HEK293 (cell line): ENCODE results near the gene ZMYND10.

Experiments used
- CTCF ChIA-PET: fragments of 350-600 bp; formaldehyde crosslinking; extraction: SDS; loops from one replicate; lab custom pipeline; 2021; ENCODE audit warnings: antibody characterized with exemption; lab: Yijun Ruan, JAX
- POLR2A ChIA-PET: fragments of 300-600 bp; formaldehyde crosslinking; extraction: SDS; loops from one replicate; lab custom pipeline; 2020; ENCODE audit warnings: antibody characterized with exemption, inconsistent platforms; lab: Yijun Ruan, JAX
- H3K27ac ChIP-seq: fragments of 200-500 bp; sonication (Bioruptor generic); 2 replicates; pipeline ENCODE4 v1.5.1; 2014; ENCODE audit warnings: low read depth, low read length, control low read depth, inconsistent platforms; ENCODE audit errors: extremely low read depth
- H3K36me3 ChIP-seq, 2 experiments: fragments of 200-500 bp in 1 of 2; sonication (Bioruptor generic) in 1 of 2; 1 replicate in 1 of 2; 2 replicates in 1 of 2; pipeline ENCODE4 v1.5.1; 2014 to 2017; ENCODE audit warnings: inconsistent platforms in 2 of 2, low read length in 2 of 2; ENCODE audit not compliant: control insufficient read depth in 2 of 2, insufficient read depth in 1 of 2
- H3K4me1 ChIP-seq: fragments of 200-500 bp; sonication (Bioruptor generic); 2 replicates; pipeline ENCODE4 v1.5.1; 2014; ENCODE audit warnings: mild to moderate bottlenecking, low read length, inconsistent platforms; ENCODE audit not compliant: control insufficient read depth, insufficient read depth
- H3K4me3 ChIP-seq: 2 replicates; pipeline ENCODE4 v1.5.1; 2011; ENCODE audit warnings: low read depth, mild to moderate bottlenecking, control low read depth, low read length, moderate library complexity
- H3K9me3 ChIP-seq: fragments of 200-500 bp; sonication (Bioruptor generic); 2 replicates; pipeline ENCODE4 v1.5.1; 2014; ENCODE audit warnings: low read depth, low read length, inconsistent platforms; ENCODE audit not compliant: control insufficient read depth, insufficient read depth
- SETDB1 ChIP-seq: IDR thresholded peaks from one replicate; pipeline ENCODE4 v1.6.1; 2017; ENCODE audit warnings: mild to moderate bottlenecking, low read length, moderate library complexity, mixed read lengths; ENCODE audit not compliant: insufficient read length
- ZFP37 ChIP-seq: fragments of 450-650 bp; formaldehyde crosslinking; IDR thresholded peaks from 2 replicates; pipeline ENCODE4 v1.5.1; 2016; ENCODE audit warnings: missing biosample characterization, missing genetic modification characterization
- ZNF133 ChIP-seq: fragments of 450-650 bp; formaldehyde crosslinking; IDR thresholded peaks from 2 replicates; pipeline ENCODE4 v1.5.1; 2016; ENCODE audit warnings: missing biosample characterization, missing genetic modification characterization
- ZNF23 ChIP-seq: fragments of 450-650 bp; formaldehyde crosslinking; IDR thresholded peaks from 2 replicates; pipeline ENCODE4 v1.5.1; 2016; ENCODE audit warnings: missing biosample characterization, missing genetic modification characterization, borderline replicate concordance
- ZNF24 ChIP-seq: fragments of 450-650 bp; formaldehyde crosslinking; IDR thresholded peaks from 2 replicates; pipeline ENCODE4 v1.5.1; 2016; ENCODE audit warnings: missing biosample characterization, missing genetic modification characterization
- ZNF404 ChIP-seq: fragments of 450-650 bp; formaldehyde crosslinking; IDR thresholded peaks from 2 replicates; pipeline ENCODE4 v1.5.1; 2017; ENCODE audit warnings: missing biosample characterization, missing genetic modification characterization
- ZNF473 ChIP-seq: fragments of 450-650 bp; formaldehyde crosslinking; IDR thresholded peaks from 2 replicates; pipeline ENCODE4 v1.5.1; 2017; ENCODE audit warnings: missing biosample characterization, missing genetic modification characterization
- ZNF488 ChIP-seq: fragments of 450-650 bp; formaldehyde crosslinking; IDR thresholded peaks from 2 replicates; pipeline ENCODE4 v1.5.1; 2016; ENCODE audit warnings: missing biosample characterization, missing genetic modification characterization
- ZNF530 ChIP-seq: fragments of 450-650 bp; formaldehyde crosslinking; IDR thresholded peaks from 2 replicates; pipeline ENCODE4 v1.5.1; 2016; ENCODE audit warnings: low read depth, missing biosample characterization, missing genetic modification characterization
- ZNF558 ChIP-seq: fragments of 450-650 bp; formaldehyde crosslinking; IDR thresholded peaks from 2 replicates; pipeline ENCODE4 v1.5.1; 2016; ENCODE audit warnings: missing biosample characterization, missing genetic modification characterization
- ZNF560 ChIP-seq: fragments of 450-650 bp; formaldehyde crosslinking; IDR thresholded peaks from 2 replicates; pipeline ENCODE4 v1.5.1; 2017; ENCODE audit warnings: missing biosample characterization, missing genetic modification characterization, borderline replicate concordance
- ZNF580 ChIP-seq: fragments of 450-650 bp; formaldehyde crosslinking; IDR thresholded peaks from 2 replicates; pipeline ENCODE4 v1.5.1; 2016; ENCODE audit warnings: missing biosample characterization, missing genetic modification characterization
- ZNF664 ChIP-seq: fragments of 450-650 bp; formaldehyde crosslinking; IDR thresholded peaks from 2 replicates; pipeline ENCODE4 v1.5.1; 2016; ENCODE audit warnings: missing biosample characterization, missing genetic modification characterization
- ZSCAN23 ChIP-seq: fragments of 450-650 bp; formaldehyde crosslinking; IDR thresholded peaks from 2 replicates; pipeline ENCODE4 v1.5.1; 2016; ENCODE audit warnings: missing biosample characterization, missing genetic modification characterization
- ZXDB ChIP-seq: fragments of 450-650 bp; formaldehyde crosslinking; IDR thresholded peaks from 2 replicates; pipeline ENCODE4 v1.5.1; 2016; ENCODE audit warnings: missing biosample characterization, missing genetic modification characterization
- TF ChIP-seq, protein P1 (sequence below): fragments of 450-650 bp; formaldehyde crosslinking; IDR thresholded peaks from 2 replicates; pipeline ENCODE4 v1.5.1; 2017; ENCODE audit warnings: missing biosample characterization, missing genetic modification characterization
- TF ChIP-seq, protein P2 (sequence below): fragments of 450-650 bp; formaldehyde crosslinking; conservative IDR thresholded peaks from 2 replicates; pipeline ENCODE4 v1.5.1; 2016; ENCODE audit warnings: low read depth, missing biosample characterization, missing genetic modification characterization
- TF ChIP-seq, protein P3 (sequence below): fragments of 450-650 bp; formaldehyde crosslinking; IDR thresholded peaks from 2 replicates; pipeline ENCODE4 v1.5.1; 2016; ENCODE audit warnings: missing biosample characterization, missing genetic modification characterization, borderline replicate concordance
- TF ChIP-seq, protein P4 (sequence below): fragments of 450-650 bp; formaldehyde crosslinking; optimal IDR thresholded peaks from 2 replicates; pipeline ENCODE3; 2016; ENCODE audit warnings: missing biosample characterization, mild to moderate bottlenecking, missing genetic modification characterization

Gene ZMYND10

GRCh38 chr3:50327129-50327528 lies 18.4 kb downstream of the ZMYND10 start (continued):
- TF ChIP-seq, protein P1, sequence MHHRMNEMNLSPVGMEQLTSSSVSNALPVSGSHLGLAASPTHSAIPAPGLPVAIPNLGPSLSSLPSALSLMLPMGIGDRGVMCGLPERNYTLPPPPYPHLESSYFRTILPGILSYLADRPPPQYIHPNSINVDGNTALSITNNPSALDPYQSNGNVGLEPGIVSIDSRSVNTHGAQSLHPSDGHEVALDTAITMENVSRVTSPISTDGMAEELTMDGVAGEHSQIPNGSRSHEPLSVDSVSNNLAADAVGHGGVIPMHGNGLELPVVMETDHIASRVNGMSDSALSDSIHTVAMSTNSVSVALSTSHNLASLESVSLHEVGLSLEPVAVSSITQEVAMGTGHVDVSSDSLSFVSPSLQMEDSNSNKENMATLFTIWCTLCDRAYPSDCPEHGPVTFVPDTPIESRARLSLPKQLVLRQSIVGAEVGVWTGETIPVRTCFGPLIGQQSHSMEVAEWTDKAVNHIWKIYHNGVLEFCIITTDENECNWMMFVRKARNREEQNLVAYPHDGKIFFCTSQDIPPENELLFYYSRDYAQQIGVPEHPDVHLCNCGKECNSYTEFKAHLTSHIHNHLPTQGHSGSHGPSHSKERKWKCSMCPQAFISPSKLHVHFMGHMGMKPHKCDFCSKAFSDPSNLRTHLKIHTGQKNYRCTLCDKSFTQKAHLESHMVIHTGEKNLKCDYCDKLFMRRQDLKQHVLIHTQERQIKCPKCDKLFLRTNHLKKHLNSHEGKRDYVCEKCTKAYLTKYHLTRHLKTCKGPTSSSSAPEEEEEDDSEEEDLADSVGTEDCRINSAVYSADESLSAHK (tag by site-specific recombination), result no peak
- TF ChIP-seq ZNF558 (tag by site-specific recombination), result no peak
- no peak for TF ChIP-seq ZNF404 (tag by site-specific recombination)
- TF ChIP-seq ZFP37 (tag by site-specific recombination), result no peak
- no peak for TF ChIP-seq ZNF473
- no peak for TF ChIP-seq ZXDB
- TF ChIP-seq, protein P2, sequence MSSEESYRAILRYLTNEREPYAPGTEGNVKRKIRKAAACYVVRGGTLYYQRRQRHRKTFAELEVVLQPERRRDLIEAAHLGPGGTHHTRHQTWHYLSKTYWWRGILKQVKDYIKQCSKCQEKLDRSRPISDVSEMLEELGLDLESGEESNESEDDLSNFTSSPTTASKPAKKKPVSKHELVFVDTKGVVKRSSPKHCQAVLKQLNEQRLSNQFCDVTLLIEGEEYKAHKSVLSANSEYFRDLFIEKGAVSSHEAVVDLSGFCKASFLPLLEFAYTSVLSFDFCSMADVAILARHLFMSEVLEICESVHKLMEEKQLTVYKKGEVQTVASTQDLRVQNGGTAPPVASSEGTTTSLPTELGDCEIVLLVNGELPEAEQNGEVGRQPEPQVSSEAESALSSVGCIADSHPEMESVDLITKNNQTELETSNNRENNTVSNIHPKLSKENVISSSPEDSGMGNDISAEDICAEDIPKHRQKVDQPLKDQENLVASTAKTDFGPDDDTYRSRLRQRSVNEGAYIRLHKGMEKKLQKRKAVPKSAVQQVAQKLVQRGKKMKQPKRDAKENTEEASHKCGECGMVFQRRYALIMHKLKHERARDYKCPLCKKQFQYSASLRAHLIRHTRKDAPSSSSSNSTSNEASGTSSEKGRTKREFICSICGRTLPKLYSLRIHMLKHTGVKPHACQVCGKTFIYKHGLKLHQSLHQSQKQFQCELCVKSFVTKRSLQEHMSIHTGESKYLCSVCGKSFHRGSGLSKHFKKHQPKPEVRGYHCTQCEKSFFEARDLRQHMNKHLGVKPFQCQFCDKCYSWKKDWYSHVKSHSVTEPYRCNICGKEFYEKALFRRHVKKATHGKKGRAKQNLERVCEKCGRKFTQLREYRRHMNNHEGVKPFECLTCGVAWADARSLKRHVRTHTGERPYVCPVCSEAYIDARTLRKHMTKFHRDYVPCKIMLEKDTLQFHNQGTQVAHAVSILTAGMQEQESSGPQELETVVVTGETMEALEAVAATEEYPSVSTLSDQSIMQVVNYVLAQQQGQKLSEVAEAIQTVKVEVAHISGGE (tag by site-specific recombination), result no peak
- TF ChIP-seq ZNF23 (tag by site-specific recombination), result no peak
- no peak for TF ChIP-seq ZNF133

DNA sequence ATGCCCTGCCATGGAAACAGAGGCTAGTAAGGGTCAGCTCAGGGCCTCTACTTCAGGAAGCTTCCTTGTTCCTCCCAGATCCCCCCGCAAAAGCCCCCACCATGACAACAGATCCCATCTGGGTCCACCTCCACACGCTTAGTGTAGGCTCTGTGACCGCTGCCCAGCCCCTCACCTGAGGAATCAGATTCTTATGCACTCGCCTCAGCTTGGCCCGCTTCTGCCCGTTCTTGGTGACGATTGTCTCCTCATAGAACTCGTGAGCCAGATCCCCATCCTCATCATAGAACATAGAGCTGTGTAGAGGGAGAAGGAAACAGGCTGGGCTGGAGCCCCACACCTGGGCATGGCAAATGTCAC lies 19.4 kb downstream of the ZMYND10 start:
- Histone ChIP-seq H3K27ac (no peak overlapping the region), H3K4me3 (no peak overlapping the region), H3K9me3 (no peaks in the 10 kb centered on the region), H3K4me1 (no peaks in the 10 kb centered on the region), H3K36me3 (peaks cover 3 to 56% of the 10 kb centered on the region in 2 experiments)
- ChIA-PET POLR2A (no interaction called here), CTCF (interaction anchor here (0.7 to 1.3 kb wide), 3 partner anchors 66 to 216 kb away, joined by 3 to 6 read pairs (median 4); no protein-coding TSS in a partner anchor)
- TF ChIP-seq, protein P3, sequence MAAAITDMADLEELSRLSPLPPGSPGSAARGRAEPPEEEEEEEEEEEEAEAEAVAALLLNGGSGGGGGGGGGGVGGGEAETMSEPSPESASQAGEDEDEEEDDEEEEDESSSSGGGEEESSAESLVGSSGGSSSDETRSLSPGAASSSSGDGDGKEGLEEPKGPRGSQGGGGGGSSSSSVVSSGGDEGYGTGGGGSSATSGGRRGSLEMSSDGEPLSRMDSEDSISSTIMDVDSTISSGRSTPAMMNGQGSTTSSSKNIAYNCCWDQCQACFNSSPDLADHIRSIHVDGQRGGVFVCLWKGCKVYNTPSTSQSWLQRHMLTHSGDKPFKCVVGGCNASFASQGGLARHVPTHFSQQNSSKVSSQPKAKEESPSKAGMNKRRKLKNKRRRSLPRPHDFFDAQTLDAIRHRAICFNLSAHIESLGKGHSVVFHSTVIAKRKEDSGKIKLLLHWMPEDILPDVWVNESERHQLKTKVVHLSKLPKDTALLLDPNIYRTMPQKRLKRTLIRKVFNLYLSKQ (tag by site-specific recombination), result no peak
- TF ChIP-seq ZSCAN23 (tag by site-specific recombination) (no peak), ZNF24 (no peak), ZNF530 (tag by site-specific recombination) (no peak), SETDB1 (no peak), ZNF664 (tag by site-specific recombination) (no peak), ZNF488 (no peak), ZNF580 (tag by site-specific recombination) (no peak), ZNF560 (no peak)
- TF ChIP-seq, protein P4, sequence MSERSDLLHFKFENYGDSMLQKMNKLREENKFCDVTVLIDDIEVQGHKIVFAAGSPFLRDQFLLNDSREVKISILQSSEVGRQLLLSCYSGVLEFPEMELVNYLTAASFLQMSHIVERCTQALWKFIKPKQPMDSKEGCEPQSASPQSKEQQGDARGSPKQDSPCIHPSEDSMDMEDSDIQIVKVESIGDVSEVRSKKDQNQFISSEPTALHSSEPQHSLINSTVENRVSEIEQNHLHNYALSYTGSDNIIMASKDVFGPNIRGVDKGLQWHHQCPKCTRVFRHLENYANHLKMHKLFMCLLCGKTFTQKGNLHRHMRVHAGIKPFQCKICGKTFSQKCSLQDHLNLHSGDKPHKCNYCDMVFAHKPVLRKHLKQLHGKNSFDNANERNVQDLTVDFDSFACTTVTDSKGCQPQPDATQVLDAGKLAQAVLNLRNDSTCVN, result no peak
